Keratinocyte (primary cell): ENCODE data around the gene ERGIC2. TPM values are rescaled to one million over a fixed set of nuclear protein-coding genes. Genes with fewer than 3 reads are reported as not detected.

Experiments
- DNase-seq: peaks from one replicate; pipeline ENCODE4 v3.0.0-alpha.2; 2011; ENCODE audit warnings: low read depth, missing footprints, low spot score
- FAIRE-seq: peaks from 2 replicates; lab custom pipeline; 2011; peaks lifted over from hg19 to GRCh38; lab: Jason Lieb, UNC
- H2AFZ ChIP-seq: 2 replicates; pipeline ENCODE4 v1.6.0; 2012; ENCODE audit warnings: low read length, control low read depth, inconsistent platforms; ENCODE audit not compliant: control insufficient read depth
- H3K27ac ChIP-seq: 2 replicates; pipeline ENCODE4 v1.5.1; 2011; ENCODE audit warnings: low read length; ENCODE audit not compliant: control insufficient read depth, insufficient read depth
- H3K27me3 ChIP-seq: 3 replicates; pipeline ENCODE4 v1.6.0; 2011; ENCODE audit warnings: low read length; ENCODE audit not compliant: control insufficient read depth, insufficient read depth; ENCODE audit errors: extremely low read depth
- H3K36me3 ChIP-seq, 2 experiments: 2 replicates in 1 of 2; 3 replicates in 1 of 2; pipeline ENCODE4 v1.5.1; 2011; ENCODE audit warnings: low read length in 2 of 2, mild to moderate bottlenecking in 1 of 2; ENCODE audit not compliant: control insufficient read depth in 2 of 2, insufficient read depth in 2 of 2; ENCODE audit errors: extremely low read depth in 1 of 2
- H3K4me1 ChIP-seq: 3 replicates; pipeline ENCODE4 v1.5.1; 2011; ENCODE audit warnings: low read length; ENCODE audit not compliant: control insufficient read depth, insufficient read depth; ENCODE audit errors: extremely low read depth
- H3K4me2 ChIP-seq: 3 replicates; pipeline ENCODE4 v1.6.0; 2011; ENCODE audit warnings: low read depth, low read length; ENCODE audit not compliant: control insufficient read depth, insufficient read depth; ENCODE audit errors: extremely low read depth
- H3K4me3 ChIP-seq, 3 experiments: fragments of 200-600 bp in 1 of 3; sonication (generic) in 1 of 3; 2 replicates in 2 of 3; 3 replicates in 1 of 3; pipeline ENCODE4 v1.5.1; 2011 to 2016; ENCODE audit warnings: low read length in 3 of 3, mild to moderate bottlenecking in 3 of 3, control low read depth in 2 of 3, inconsistent platforms in 1 of 3, low read depth in 1 of 3, mixed read lengths in 1 of 3, mixed run types in 1 of 3, moderate library complexity in 1 of 3; ENCODE audit not compliant: control insufficient read depth in 2 of 3, insufficient read depth in 2 of 3; ENCODE audit errors: extremely low read depth in 1 of 3
- H3K79me2 ChIP-seq: 2 replicates; pipeline ENCODE4 v1.6.0; 2012; ENCODE audit warnings: low read length; ENCODE audit not compliant: control insufficient read depth, insufficient read depth
- H3K9ac ChIP-seq: 3 replicates; pipeline ENCODE4 v1.6.0; 2011; ENCODE audit warnings: low read length; ENCODE audit not compliant: control insufficient read depth, insufficient read depth; ENCODE audit errors: extremely low read depth
- H3K9me1 ChIP-seq: 3 replicates; pipeline ENCODE4 v1.6.0; 2011; ENCODE audit warnings: low read length; ENCODE audit not compliant: control insufficient read depth, insufficient read depth; ENCODE audit errors: extremely low read depth
- H3K9me3 ChIP-seq: 2 replicates; pipeline ENCODE4 v1.5.1; 2012; ENCODE audit warnings: low read depth, low read length; ENCODE audit not compliant: control insufficient read depth
- H4K20me1 ChIP-seq: 3 replicates; pipeline ENCODE4 v1.6.0; 2011; ENCODE audit warnings: low read length; ENCODE audit not compliant: control insufficient read depth, insufficient read depth; ENCODE audit errors: extremely low read depth
- CTCF ChIP-seq, 3 experiments: IDR thresholded peaks in 1 of 3; conservative IDR thresholded peaks in 1 of 3; optimal IDR thresholded peaks in 1 of 3; 2 replicates in 2 of 3; 3 replicates in 1 of 3; pipeline versions ENCODE3 to v1.5.1; 2011; ENCODE audit warnings: low read length in 3 of 3, mild to moderate bottlenecking in 3 of 3, moderate library complexity in 2 of 3, control low read depth in 1 of 3, inconsistent platforms in 1 of 3; ENCODE audit not compliant: insufficient read depth in 2 of 3; ENCODE audit errors: extremely low read depth in 1 of 3
- EZH2 ChIP-seq: IDR thresholded peaks from one replicate; pipeline ENCODE4 v1.6.1; 2012; ENCODE audit warnings: inconsistent platforms, mild to moderate bottlenecking, low read length, moderate library complexity
- dilution Hi-C: fragments of 300-500 bp; cut with MboI; formaldehyde crosslinking; loops from one replicate; pipeline ENCODE4 v1.7.0; 2020; ENCODE audit warnings: low sequenced_read_pairs; ENCODE audit not compliant: extremely low pct_ligation_motif_present
- polyA plus RNA-seq, 5 experiments: library from polyadenylated mRNA; depleted of rRNA in 3 of 5; stranded (reverse) in 3 of 5; stranded (forward) in 1 of 5; unstranded in 1 of 5; fragments of >200 nt; gene quantifications; 1 replicate in 1 of 5; 2 replicates in 3 of 5; 3 replicates in 1 of 5; pipeline versions ENCODE4 v1.2.1 to v1.2.3, GENCODE V29; 2011 to 2012; ENCODE audit warnings: missing spikeins in 2 of 5, low read depth in 1 of 5, low replicate concordance in 1 of 5

Gene ERGIC2
- polyA plus RNA-seq, 1 donor (not counting 4 experiments of a cell fraction or from before 2014, with no cell fraction given): 62.4 TPM

- no peaks in the 10 kb centered on the region for H3K9me1 ChIP-seq
- H3K4me3 ChIP-seq: no peak overlapping the region
- TF ChIP-seq CTCF (optimal IDR thresholded peaks at IDR 0.05 in 1 of 3, IDR thresholded peaks at IDR 0.05 in 1 of 3, conservative IDR thresholded peaks at IDR 0.05 in 1 of 3; ENCODE audit: extremely low read depth in 1 of 3, insufficient read depth in 2 of 3, low read length in 3 of 3): no peak
- TF ChIP-seq EZH2: no peak
- peaks cover 2 to 5% of the 10 kb centered on the region in 2 experiments for H3K36me3 ChIP-seq
- H4K20me1 ChIP-seq: no peaks in the 10 kb centered on the region
- H3K4me2 ChIP-seq: no peak overlapping the region
- DNase-seq (no peak), FAIRE-seq (no peak)
- H3K79me2 ChIP-seq: peaks cover 3% of the 10 kb centered on the region
- no peaks in the 10 kb centered on the region for H3K4me1 ChIP-seq
- H3K27ac ChIP-seq: no peak overlapping the region
- no peaks in the 10 kb centered on the region for H3K9me3 ChIP-seq
- no peak overlapping the region for H3K9ac ChIP-seq
- H2AFZ ChIP-seq: no peak overlapping the region
- H3K27me3 ChIP-seq: no peaks in the 10 kb centered on the region
- dilution Hi-C loops: no loop called here
Observed at GRCh38 chr12:29365091-29365490, 15.9 kb downstream of the ERGIC2 start.

- Histone ChIP-seq H3K9me3 (no peaks in the 10 kb centered on the region), H3K9me1 (no peaks in the 10 kb centered on the region), H2AFZ (no peak overlapping the region), H3K4me2 (no peak overlapping the region), H3K79me2 (no peaks in the 10 kb centered on the region), H3K27ac (no peak overlapping the region), H4K20me1 (no peaks in the 10 kb centered on the region), H3K9ac (no peak overlapping the region), H3K36me3 (no peaks in the 10 kb centered on the region), H3K4me3 (no peak overlapping the region), H3K27me3 (no peaks in the 10 kb centered on the region), H3K4me1 (no peaks in the 10 kb centered on the region)
- no peak for DNase-seq
- dilution Hi-C loops: no loop called here
- TF ChIP-seq CTCF (optimal IDR thresholded peaks at IDR 0.05 in 1 of 3, IDR thresholded peaks at IDR 0.05 in 1 of 3, conservative IDR thresholded peaks at IDR 0.05 in 1 of 3; ENCODE audit: extremely low read depth in 1 of 3, insufficient read depth in 2 of 3, low read length in 3 of 3) (no peak), EZH2 (no peak)
- no peak for FAIRE-seq
Observed at GRCh38 chr12:29354954-29355353, 26.0 kb downstream of the ERGIC2 start.
